HG02588 (cell line): ENCODE data around the gene ALAD.
"Not testable (repeated sequence)": the region's sequence is repeated elsewhere in the genome, so short reads cannot be mapped to it uniquely, and the experiment has no call there.

Experiments used
- ATAC-seq: cut with Tn5 transposase; IDR thresholded peaks from one replicate; pipeline ENCODE4 v1.9.1; 2021; ENCODE audit warnings: mild to moderate bottlenecking, moderate library complexity; ENCODE audit not compliant: unreplicated experiment

Gene ALAD

DNA sequence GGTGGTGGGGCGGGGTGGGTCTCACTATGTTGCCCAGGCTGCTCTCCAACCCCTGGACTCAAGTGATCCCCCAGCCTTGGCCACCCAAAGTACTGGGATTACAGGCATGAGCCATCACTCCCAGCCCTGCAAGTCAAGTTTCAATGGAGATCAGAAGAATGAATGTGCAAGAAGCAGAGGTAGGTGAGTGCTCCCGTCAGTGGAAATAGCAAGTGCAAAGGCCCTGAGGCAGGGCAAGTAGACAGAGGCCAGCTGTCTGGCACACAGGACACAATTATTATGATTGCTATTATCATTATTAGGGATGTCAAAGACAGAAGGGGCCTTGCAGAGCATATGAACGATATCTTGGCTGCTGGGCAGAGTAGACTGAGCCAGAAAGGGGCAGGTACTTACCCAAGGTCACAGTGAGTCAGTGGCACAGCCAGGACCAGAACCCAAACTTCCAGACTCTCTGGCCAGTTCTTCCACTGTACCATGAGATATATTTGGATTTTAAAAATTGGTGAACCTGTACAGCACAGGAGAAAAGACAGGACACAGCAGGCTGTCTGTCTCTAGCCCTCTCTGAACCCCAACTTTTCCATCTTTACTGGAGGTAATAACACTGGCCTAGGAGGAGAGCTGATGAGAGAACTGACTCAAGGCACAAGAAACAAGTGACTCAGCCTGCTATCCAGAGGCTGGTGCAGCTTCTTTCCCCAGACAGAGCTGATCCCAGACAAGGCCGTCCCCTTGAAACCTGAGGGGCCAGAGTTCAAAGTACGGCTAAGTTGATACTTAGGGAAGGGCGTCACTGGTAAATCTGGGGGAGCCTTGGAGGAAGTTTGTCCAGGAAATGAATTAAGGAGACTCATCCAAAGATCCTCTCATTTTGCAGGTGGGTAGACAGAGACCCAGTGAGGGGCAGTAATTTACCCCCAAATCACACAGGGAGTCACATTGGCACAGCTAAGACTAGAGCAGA is 25.7 kb downstream of the ALAD start:
- no peak for ATAC-seq

GRCh38 chr9:113373676-113374392 is 27.2 kb downstream of the ALAD start:
- no peak for ATAC-seq

GRCh38 chr9:113373256-113373655 is 27.8 kb downstream of the ALAD start:
- ATAC-seq, result no peak

- no peak for ATAC-seq
Observed at GRCh38 chr9:113372059-113372458, 29.0 kb downstream of the ALAD start.

- ATAC-seq, result no peak
Observed at GRCh38 chr9:113370806-113371325, 30.2 kb downstream of the ALAD start.

DNA sequence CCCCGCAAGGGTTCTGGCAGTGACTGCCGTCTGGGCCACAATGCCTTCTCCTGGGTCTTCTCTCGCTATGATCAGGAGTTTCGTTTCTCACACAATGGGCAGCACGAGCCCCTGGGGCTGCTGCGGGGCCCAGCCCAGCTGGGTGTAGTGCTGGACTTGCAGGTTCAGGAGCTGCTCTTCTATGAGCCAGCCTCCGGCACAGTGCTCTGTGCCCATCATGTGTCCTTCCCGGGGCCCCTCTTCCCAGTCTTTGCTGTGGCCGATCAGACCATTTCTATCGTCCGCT is 31.3 kb downstream of the ALAD start:
- ATAC-seq, result no peak

DNA sequence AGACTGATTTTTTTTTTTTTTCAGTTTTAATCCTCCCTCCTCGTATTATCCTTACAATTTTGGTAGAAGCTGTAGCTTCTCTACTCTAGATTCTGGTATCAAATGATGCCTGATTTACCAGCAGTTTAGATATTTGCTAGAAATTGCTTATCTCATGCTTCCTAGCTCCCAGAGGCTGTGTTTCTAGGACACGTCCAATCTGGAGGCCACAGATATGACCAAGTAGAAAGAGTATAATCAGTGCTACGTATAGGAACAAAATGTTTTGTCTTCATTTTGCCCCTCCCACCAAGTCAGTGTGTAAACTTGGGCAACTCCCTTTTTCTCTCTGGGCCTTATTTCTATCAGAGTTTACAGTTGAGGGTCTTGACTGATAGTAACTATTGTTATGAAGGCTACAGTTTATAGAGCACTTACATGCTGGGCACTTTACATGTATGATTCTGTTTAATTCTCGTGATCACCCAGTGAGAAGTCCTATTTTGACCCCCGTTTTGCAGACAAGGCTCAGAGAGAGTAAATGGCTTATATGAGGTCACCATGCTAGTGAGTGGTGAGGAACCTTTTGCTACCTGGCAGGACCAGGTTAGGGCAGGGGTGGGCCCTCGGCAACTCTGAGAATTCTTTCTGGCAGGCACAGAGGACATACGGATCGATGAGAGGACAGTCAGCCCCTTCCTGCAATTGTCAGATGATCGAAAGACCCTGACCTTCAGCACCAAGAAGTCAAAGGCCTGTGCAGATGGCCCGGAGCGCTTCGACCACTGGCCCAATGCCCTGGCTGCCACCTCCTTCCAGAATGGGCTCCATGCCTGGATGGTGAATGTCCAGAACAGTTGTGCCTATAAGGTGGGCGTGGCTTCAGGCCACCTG is 31.9 kb downstream of the ALAD start:
- ATAC-seq, result no peak

GRCh38 chr9:113368348-113368981 is 32.6 kb downstream of the ALAD start:
- ATAC-seq, result no peak

DNA sequence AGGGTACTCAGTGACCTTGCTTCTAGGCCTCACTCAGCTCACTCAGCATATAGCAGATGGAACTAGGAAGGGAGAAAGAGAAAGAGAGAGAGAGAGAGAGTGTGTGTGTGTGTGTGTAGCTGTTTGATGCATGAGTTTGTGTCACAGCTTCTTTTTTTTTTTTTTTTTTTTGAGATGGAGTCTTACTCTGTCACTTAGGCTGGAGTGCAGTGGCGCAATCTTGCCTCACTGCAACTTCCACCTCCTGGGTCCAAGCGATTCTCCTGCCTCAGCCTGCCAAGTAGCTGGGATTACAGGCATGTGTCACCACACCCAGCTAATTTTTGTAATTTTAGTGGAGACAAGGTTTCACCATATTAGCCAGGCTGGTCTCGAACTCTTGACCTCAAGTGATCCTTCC is 35.4 kb downstream of the ALAD start:
- not testable (repeated sequence) for ATAC-seq

GRCh38 chr9:113364951-113365350 is 36.1 kb downstream of the ALAD start:
- ATAC-seq, result no peak

- no peak for ATAC-seq
Observed at GRCh38 chr9:113363336-113363735, 37.7 kb downstream of the ALAD start.

- no peak for ATAC-seq
Observed at GRCh38 chr9:113361304-113362018, 39.6 kb downstream of the ALAD start.

GRCh38 chr9:113360242-113360842 is 40.7 kb downstream of the ALAD start:
- no peak for ATAC-seq

GRCh38 chr9:113359385-113359784 is 41.7 kb downstream of the ALAD start:
- no peak for ATAC-seq

- no peak for ATAC-seq
Observed at GRCh38 chr9:113356686-113357292, 44.3 kb downstream of the ALAD start.

GRCh38 chr9:113355040-113355596 is 46.0 kb downstream of the ALAD start:
- ATAC-seq, result no peak

DNA sequence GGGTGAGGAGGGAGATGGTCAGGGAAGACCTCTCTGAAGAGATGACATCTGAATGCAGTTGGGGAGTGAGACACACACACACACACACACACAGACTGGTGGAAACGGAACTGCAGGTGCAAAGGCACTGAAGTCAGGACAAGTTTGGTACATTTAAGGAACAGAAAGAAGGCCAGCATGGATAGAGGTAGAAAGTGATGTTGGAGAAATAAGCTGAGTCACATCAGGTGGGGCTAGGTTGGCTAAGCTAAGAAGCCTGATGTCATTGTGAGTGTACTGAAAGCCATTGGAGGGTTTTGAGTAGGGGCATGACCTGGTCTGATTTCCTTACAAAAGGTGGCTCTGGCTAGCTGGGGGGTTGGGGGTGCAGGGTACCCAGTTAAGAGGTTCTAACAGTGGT is 48.7 kb downstream of the ALAD start:
- no peak for ATAC-seq

GRCh38 chr9:113352006-113352405 is 49.1 kb downstream of the ALAD start:
- ATAC-seq, result no peak

DNA sequence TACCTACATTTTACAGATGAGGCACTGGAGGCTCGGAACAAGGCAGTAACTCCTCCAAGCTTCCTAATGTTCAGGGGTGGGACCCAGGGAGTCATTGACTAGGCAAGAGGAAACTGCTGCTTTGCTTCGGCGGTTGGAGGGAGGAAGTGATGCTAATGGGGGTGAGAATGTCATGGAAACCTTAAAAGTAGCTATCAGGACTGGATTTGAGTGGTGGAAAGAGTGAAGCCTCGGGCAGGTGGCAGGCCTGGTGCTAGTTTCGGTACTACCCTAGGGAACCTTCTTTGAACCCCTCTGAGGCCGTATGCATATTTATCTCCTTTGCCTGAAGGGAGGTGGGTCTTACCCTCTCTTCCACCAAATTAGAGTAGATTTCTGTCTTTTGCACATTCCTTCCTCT is 50.1 kb downstream of the ALAD start:
- ATAC-seq, result no peak
